H1 (cell line): Measurements from ENCODE around the gene VWA1.

Source experiments
- BCL11A ChIP-seq, 2 experiments: IDR thresholded peaks; one replicate each; pipeline ENCODE4 v1.6.1; 2011; ENCODE audit warnings: low read depth in 2 of 2, low read length in 2 of 2, mild to moderate bottlenecking in 2 of 2
- CBX8 ChIP-seq: fragments of 300-800, 300-1000 bp; sonication (generic); IDR thresholded peaks from 2 replicates; pipeline ENCODE4 v1.7.1; 2016; ENCODE audit warnings: low read depth, low read length, borderline replicate concordance
- CEBPB ChIP-seq: IDR thresholded peaks from 2 replicates; pipeline ENCODE4 v1.6.1; 2012; ENCODE audit warnings: low read depth, low read length
- EP300 ChIP-seq, 2 experiments: IDR thresholded peaks; 1 replicate in 1 of 2; 2 replicates in 1 of 2; pipeline ENCODE4 v1.6.1; 2011 to 2012; ENCODE audit warnings: low read depth in 2 of 2, low read length in 2 of 2, mild to moderate bottlenecking in 2 of 2, borderline replicate concordance in 1 of 2, inconsistent platforms in 1 of 2, moderate library complexity in 1 of 2
- POLR2A ChIP-seq, 2 experiments: IDR thresholded peaks; 1 replicate in 1 of 2; 2 replicates in 1 of 2; pipeline ENCODE4 v1.6.1; 2011; ENCODE audit warnings: low read depth in 2 of 2, low read length in 2 of 2, mild to moderate bottlenecking in 2 of 2; ENCODE audit errors: control extremely low read depth in 1 of 2
- POLR2AphosphoS5 ChIP-seq: IDR thresholded peaks from 2 replicates; pipeline ENCODE4 v1.6.1; 2011; ENCODE audit warnings: low read depth, low read length
- RXRA ChIP-seq: IDR thresholded peaks from 2 replicates; pipeline ENCODE4 v1.6.1; 2011; ENCODE audit warnings: low read depth, mild to moderate bottlenecking, low read length, moderate library complexity; ENCODE audit not compliant: insufficient read depth
- SRF ChIP-seq: IDR thresholded peaks from 2 replicates; pipeline ENCODE4 v1.6.1; 2011; ENCODE audit warnings: mild to moderate bottlenecking, low read depth, low read length, moderate library complexity
- ZNF274 ChIP-seq: IDR thresholded peaks from 2 replicates; pipeline ENCODE4 v1.7.0; 2012; ENCODE audit warnings: low read length, borderline replicate concordance; ENCODE audit errors: extremely low read depth
- TF ChIP-seq, protein P1 (sequence below), 3 experiments: IDR thresholded peaks; 1 replicate in 2 of 3; 2 replicates in 1 of 3; pipeline versions ENCODE4 v1.5.1 to v1.6.1; 2011; ENCODE audit warnings: low read length in 3 of 3, mild to moderate bottlenecking in 3 of 3, inconsistent platforms in 2 of 3, low read depth in 1 of 3, moderate library complexity in 1 of 3; ENCODE audit not compliant: insufficient read depth in 1 of 3; ENCODE audit errors: control extremely low read depth in 1 of 3
- TF ChIP-seq, protein P2 (sequence below): IDR thresholded peaks from 2 replicates; pipeline ENCODE4 v1.6.1; 2012; ENCODE audit warnings: inconsistent platforms
- TF ChIP-seq, protein P3 (sequence below): IDR thresholded peaks from 2 replicates; pipeline ENCODE4 v1.6.1; 2011; ENCODE audit warnings: low read length, improper control_type of control experiment

DNA sequence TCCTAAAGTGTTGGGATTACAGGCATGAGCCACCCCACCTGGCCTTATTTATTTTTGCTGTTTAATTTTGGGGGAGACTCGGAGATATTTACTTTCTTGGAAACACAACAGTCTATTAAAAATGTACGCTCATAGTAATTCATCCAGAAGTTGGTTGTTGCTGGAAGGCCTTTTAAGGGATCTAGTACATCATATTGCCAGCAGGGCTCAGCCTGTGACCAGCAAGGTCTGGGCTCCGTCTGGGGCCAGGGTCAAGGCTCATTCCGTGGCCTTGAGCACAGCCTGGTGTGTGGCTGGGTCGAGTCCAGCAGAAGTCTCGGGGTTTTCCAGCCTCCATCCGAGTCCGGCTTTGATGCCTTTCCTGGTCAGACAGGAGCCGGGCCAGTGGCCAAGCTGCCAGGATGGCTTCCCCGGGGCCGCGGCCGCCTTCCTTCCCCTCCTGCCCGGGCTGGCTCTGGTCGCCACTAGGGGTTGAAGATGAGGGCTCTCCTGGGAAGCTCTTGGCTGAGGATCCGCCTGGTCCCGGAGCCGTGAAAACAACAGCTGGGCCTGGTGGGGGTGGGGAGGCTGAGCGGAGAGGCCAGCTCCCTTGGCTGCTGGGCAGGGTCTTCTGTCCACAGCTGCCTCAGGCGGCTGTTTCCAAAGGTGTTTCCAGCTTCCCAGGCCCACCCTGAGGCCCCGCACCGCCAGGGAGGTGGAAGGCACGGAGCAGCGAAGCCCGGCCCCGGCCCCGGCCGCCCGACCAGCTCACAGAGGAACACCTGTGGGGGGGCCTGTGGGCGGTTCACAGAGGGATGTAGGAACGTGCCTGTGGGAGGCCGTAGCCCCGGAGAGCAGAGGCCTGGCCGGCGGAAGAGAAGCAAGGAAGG, 5.1 kb upstream of the VWA1 start:
- TF ChIP-seq, protein P1, sequence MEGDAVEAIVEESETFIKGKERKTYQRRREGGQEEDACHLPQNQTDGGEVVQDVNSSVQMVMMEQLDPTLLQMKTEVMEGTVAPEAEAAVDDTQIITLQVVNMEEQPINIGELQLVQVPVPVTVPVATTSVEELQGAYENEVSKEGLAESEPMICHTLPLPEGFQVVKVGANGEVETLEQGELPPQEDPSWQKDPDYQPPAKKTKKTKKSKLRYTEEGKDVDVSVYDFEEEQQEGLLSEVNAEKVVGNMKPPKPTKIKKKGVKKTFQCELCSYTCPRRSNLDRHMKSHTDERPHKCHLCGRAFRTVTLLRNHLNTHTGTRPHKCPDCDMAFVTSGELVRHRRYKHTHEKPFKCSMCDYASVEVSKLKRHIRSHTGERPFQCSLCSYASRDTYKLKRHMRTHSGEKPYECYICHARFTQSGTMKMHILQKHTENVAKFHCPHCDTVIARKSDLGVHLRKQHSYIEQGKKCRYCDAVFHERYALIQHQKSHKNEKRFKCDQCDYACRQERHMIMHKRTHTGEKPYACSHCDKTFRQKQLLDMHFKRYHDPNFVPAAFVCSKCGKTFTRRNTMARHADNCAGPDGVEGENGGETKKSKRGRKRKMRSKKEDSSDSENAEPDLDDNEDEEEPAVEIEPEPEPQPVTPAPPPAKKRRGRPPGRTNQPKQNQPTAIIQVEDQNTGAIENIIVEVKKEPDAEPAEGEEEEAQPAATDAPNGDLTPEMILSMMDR (IDR thresholded peaks at IDR 0.05; ENCODE audit: control extremely low read depth in 1 of 3, insufficient read depth in 1 of 3, low read depth in 1 of 3, low read length in 3 of 3) = peak in 2 of 3 experiments; percentile 13 to 32; a peak in 3 of 4 replicates
- TF ChIP-seq SRF = no peak
- no peak for TF ChIP-seq CBX8
- TF ChIP-seq POLR2AphosphoS5 = no peak
- TF ChIP-seq POLR2A (IDR thresholded peaks at IDR 0.05; ENCODE audit: control extremely low read depth in 1 of 2, low read depth in 2 of 2, low read length in 2 of 2) = no peak; a peak in 1 of 3 replicates
- TF ChIP-seq, protein P2, sequence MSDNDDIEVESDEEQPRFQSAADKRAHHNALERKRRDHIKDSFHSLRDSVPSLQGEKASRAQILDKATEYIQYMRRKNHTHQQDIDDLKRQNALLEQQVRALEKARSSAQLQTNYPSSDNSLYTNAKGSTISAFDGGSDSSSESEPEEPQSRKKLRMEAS = no peak
- TF ChIP-seq EP300 (IDR thresholded peaks at IDR 0.05; ENCODE audit: borderline replicate concordance in 1 of 2, low read depth in 2 of 2, low read length in 2 of 2) = no peak
- TF ChIP-seq RXRA = no peak
- no peak for TF ChIP-seq ZNF274
- TF ChIP-seq, protein P3, sequence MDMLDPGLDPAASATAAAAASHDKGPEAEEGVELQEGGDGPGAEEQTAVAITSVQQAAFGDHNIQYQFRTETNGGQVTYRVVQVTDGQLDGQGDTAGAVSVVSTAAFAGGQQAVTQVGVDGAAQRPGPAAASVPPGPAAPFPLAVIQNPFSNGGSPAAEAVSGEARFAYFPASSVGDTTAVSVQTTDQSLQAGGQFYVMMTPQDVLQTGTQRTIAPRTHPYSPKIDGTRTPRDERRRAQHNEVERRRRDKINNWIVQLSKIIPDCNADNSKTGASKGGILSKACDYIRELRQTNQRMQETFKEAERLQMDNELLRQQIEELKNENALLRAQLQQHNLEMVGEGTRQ = no peak
- TF ChIP-seq BCL11A (IDR thresholded peaks at IDR 0.05; ENCODE audit: low read depth in 2 of 2, low read length in 2 of 2) = no peak
- no peak for TF ChIP-seq CEBPB
